IPS-15b (cell line): ENCODE results near the gene RITA1.

ENCODE experiments used
- H3K27me3 ChIP-seq: one replicate; pipeline ENCODE4 v1.6.1; 2013; ENCODE audit warnings: low read length; ENCODE audit not compliant: control insufficient read depth, insufficient read depth
- H3K36me3 ChIP-seq: one replicate; pipeline ENCODE4 v1.6.1; 2013; ENCODE audit warnings: low read length; ENCODE audit not compliant: control insufficient read depth, insufficient read depth
- H3K4me1 ChIP-seq: one replicate; pipeline ENCODE4 v1.6.1; 2013; ENCODE audit warnings: mild to moderate bottlenecking, low read length; ENCODE audit not compliant: control insufficient read depth, insufficient read depth
- H3K4me3 ChIP-seq: one replicate; pipeline ENCODE4 v1.5.1; 2013; ENCODE audit warnings: low read depth, low read length
- H3K9ac ChIP-seq: one replicate; pipeline ENCODE4 v1.6.1; 2013; ENCODE audit warnings: low read depth, mild to moderate bottlenecking, low read length
- H3K9me3 ChIP-seq: one replicate; pipeline ENCODE4 v1.6.1; 2013; ENCODE audit warnings: mild to moderate bottlenecking, low read length; ENCODE audit not compliant: control insufficient read depth, insufficient read depth

Gene RITA1

DNA sequence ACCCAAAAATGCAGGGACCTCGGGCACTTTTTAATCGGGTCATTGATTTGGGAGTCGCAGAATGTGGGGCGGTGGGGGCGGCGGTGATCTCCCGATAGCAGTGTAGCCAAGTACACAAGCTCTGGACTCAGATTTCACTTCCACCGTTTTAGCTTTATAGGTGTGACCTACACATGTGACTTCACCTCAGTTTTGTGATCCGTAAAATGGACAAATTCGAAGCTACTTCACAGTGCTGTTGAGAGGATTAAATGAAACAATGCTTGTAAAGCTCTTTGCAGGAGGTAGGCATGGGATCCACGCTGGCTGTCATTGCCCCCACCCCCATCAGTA is 478 bp downstream of the RITA1 start:
- H3K9ac ChIP-seq: peak overlapping the region; percentile 89
- H3K4me1 ChIP-seq: no peaks in the 10 kb centered on the region
- no peaks in the 10 kb centered on the region for H3K9me3 ChIP-seq
- H3K36me3 ChIP-seq: peaks cover 11% of the 10 kb centered on the region
- H3K4me3 ChIP-seq: peak overlapping the region; percentile 85
- no peaks in the 10 kb centered on the region for H3K27me3 ChIP-seq

DNA sequence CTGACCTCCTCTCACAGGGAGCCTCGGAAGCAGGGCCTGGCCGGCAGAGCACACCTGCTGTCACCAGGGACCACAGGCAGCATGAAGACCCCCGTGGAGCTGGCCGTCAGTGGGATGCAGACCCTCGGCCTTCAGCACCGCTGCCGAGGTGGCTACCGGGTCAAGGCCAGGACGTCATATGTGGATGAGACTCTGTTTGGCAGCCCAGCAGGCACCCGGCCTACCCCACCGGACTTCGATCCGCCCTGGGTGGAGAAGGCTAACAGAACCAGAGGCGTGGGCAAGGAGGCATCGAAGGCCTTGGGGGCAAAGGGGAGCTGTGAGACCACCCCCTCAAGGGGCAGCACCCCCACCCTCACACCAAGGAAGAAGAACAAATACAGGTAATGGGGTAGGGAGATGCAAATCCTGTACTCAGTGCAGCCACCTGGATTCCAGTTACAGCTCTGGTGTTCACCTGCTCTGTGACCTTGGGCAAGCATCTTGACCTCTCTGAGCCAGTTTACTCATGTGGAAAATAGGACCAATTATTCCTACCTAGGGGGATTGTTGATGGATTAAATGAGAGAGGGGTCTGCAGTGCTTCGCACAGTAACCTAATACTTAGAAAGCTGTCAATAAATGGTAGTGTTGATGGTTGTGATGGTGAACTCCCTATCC is 1.3 kb downstream of the RITA1 start:
- H3K9ac ChIP-seq: no peak overlapping the region
- no peaks in the 10 kb centered on the region for H3K9me3 ChIP-seq
- H3K27me3 ChIP-seq: no peaks in the 10 kb centered on the region
- H3K4me1 ChIP-seq: no peaks in the 10 kb centered on the region
- peaks cover 15% of the 10 kb centered on the region for H3K36me3 ChIP-seq
- H3K4me3 ChIP-seq: peak overlapping the region; percentile 85

DNA sequence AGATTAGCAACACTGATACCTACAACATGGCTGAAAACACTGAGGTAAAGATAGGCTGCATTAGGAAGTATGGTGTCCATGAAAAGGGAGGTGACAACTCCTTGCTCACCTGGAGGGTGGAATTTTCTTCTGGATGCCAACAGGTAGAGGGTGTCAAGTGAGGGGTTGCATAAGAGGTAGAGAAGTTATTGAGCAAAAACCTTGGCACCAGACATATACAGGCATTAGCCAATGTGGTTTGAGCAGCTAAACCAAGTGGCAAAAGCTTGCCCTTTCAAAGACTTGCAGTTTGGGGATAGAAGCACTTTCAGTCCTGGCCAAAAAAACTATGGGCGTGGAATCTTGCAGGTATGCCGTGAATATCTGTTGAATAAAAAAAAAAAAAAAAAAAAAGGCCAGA is 3.8 kb downstream of the RITA1 start:
- no peak overlapping the region for H3K4me3 ChIP-seq
- no peaks in the 10 kb centered on the region for H3K27me3 ChIP-seq
- no peaks in the 10 kb centered on the region for H3K9me3 ChIP-seq
- H3K4me1 ChIP-seq: no peaks in the 10 kb centered on the region
- H3K36me3 ChIP-seq: peaks cover 11% of the 10 kb centered on the region
- H3K9ac ChIP-seq: no peak overlapping the region

DNA sequence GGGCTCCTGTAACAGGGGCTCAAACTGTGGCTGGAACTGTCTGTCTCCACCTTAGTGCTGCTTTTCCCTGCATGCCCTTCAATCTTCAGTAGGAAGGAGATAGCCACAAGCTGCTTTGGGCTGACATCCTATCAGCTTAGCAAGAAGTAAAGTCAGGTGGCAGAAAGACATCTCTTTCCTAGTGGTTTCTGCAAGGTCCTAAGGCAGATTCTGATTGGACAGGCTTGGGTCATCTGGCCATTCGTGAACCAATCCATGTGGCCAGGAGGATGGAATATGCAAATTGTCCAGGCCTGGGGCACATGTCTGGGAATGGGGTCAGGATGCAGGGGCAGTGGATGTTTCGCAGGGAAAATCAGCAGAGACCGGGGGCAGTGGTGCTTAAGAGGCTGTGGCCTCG is 5.2 kb downstream of the RITA1 start:
- no peaks in the 10 kb centered on the region for H3K4me1 ChIP-seq
- peaks cover 11% of the 10 kb centered on the region for H3K36me3 ChIP-seq
- no peaks in the 10 kb centered on the region for H3K27me3 ChIP-seq
- H3K4me3 ChIP-seq: no peak overlapping the region
- H3K9ac ChIP-seq: no peak overlapping the region
- no peaks in the 10 kb centered on the region for H3K9me3 ChIP-seq

DNA sequence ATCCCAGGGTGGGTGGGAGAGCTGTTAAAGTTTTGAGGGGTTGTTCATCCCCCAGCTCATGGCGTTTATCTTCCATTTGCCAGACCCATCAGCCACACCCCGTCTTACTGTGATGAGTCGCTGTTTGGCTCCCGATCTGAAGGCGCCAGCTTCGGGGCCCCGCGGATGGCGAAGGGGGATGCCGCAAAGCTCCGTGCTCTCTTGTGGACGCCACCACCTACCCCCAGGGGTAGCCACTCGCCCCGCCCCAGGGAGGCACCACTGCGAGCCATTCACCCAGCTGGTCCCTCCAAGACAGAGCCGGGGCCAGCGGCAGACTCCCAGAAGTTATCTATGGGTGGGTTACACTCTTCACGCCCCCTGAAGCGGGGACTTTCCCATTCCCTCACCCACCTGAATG is 5.7 kb downstream of the RITA1 start:
- Histone ChIP-seq H3K27me3 (no peaks in the 10 kb centered on the region), H3K9me3 (no peaks in the 10 kb centered on the region), H3K36me3 (peaks cover 11% of the 10 kb centered on the region), H3K9ac (no peak overlapping the region), H3K4me3 (no peak overlapping the region), H3K4me1 (no peaks in the 10 kb centered on the region)

DNA sequence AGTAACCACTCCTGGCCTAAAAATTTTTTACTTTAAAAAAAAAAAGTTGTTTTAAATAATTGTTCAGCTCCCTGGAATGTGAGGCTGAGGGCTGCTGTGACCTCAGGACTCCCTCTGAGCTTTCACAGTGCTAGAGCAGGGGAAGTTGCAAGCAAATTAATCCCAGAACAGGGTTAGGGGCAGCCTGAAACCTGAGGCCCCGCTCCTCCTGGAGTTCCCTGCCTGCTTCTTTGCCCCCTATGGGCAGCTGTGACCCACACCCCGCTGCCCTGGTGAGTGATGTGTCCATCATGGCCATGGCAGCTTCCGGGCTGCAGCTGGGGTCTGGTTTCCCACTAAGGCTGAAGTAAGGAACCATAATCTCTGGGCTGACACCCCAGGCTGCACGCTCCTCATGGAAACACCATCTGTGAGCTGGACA is 9.5 kb downstream of the RITA1 start:
- Histone ChIP-seq H3K9me3 (no peaks in the 10 kb centered on the region), H3K27me3 (no peaks in the 10 kb centered on the region), H3K9ac (no peak overlapping the region), H3K36me3 (peaks cover 7% of the 10 kb centered on the region), H3K4me1 (no peaks in the 10 kb centered on the region), H3K4me3 (no peak overlapping the region)

DNA sequence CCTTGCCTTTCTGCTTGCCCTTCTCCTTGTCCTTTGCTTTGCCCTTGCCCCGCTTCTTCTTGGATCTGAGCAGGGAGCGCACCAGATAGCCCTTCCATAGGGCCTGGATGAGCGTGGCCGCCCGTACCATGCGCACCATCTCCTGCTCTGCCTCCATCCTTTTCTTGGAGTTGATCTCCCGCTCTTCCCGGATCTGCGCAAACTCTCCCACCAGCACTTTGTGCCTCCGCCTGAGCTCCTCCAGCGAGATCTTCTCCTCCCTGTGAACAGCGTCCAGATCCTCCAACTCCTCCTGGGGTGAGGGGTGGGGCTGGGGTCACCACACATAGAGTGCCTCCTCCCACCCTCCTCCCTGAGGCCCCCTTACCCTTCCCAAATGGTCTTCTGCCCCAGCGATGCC is 10.1 kb downstream of the RITA1 start:
- Histone ChIP-seq H3K4me3 (no peak overlapping the region), H3K9ac (no peak overlapping the region), H3K36me3 (peaks cover 4% of the 10 kb centered on the region), H3K4me1 (no peaks in the 10 kb centered on the region), H3K9me3 (no peaks in the 10 kb centered on the region), H3K27me3 (no peaks in the 10 kb centered on the region)

DNA sequence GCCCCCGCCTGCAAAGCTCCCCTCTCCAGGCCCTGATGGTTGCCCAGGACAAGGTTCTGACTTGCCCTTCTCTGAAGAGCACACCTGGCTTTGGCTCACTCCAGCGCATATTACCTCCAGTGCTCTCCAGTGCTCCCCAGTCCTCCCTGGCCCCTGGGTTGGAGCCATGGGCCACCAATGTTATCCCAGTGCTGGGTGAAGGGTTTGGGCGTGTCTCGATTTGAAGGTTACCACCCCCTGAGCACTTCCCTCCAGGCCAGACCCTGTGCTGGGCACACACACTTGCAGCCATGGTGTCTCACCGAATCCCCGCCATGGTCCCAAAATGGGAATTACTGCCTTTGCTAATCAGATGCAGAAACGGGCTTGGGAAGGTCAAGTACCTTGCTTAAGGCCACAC is 11.1 kb downstream of the RITA1 start:
- H3K27me3 ChIP-seq: no peaks in the 10 kb centered on the region
- no peaks in the 10 kb centered on the region for H3K9me3 ChIP-seq
- H3K36me3 ChIP-seq: peaks cover 2% of the 10 kb centered on the region
- no peaks in the 10 kb centered on the region for H3K4me1 ChIP-seq
- no peak overlapping the region for H3K4me3 ChIP-seq
- H3K9ac ChIP-seq: no peak overlapping the region

DNA sequence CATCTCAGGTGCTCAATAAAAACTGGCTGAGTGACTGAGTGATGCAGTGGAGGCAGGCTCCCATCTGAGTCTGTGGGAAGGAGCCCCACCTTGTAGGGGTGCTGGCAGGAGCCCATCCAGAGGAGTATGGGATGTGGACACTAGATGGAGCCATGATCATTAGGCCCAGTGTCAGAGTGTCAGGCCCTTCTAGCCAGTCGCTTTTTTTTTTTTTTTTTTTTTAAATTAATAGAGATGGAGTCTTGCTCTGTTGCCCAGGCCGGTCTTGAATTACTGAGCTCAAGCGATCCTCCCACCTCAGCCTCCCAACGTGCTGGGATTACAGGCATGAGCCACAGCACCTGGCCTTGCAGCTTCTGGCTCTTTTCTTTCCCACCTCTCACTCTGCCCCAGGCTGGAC is 11.5 kb downstream of the RITA1 start:
- no peaks in the 10 kb centered on the region for H3K27me3 ChIP-seq
- H3K4me1 ChIP-seq: no peaks in the 10 kb centered on the region
- no peaks in the 10 kb centered on the region for H3K9me3 ChIP-seq
- H3K9ac ChIP-seq: no peak overlapping the region
- H3K4me3 ChIP-seq: no peak overlapping the region
- no peaks in the 10 kb centered on the region for H3K36me3 ChIP-seq

DNA sequence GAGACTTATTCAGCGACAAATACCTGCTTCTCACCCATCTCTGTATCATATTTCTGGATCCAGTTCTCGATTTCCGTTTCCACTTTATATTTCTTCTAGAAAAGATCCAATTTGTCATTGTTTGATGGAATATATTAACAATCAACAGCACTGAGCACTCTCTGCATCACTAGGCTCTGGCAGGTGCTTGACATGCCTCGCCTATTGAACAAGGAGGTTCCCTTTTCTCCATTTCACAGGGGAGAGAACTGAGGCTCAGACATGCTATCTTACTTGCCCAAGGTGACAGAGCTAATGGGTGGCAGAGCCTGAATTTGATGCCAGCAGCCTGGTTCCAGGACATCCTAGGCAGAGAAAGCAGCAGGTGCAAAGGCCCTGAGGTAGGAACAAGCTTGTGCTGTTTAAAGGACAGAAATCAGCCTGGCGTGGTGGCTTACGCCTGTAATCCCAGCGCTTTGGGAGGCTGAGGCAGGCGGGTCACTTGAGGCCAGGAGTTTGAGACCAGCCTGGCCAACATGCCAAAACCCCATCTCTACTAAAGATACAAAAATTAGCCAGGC is 12.1 kb downstream of the RITA1 start:
- H3K36me3 ChIP-seq: no peaks in the 10 kb centered on the region
- no peaks in the 10 kb centered on the region for H3K9me3 ChIP-seq
- no peaks in the 10 kb centered on the region for H3K27me3 ChIP-seq
- no peak overlapping the region for H3K9ac ChIP-seq
- no peak overlapping the region for H3K4me3 ChIP-seq
- H3K4me1 ChIP-seq: no peaks in the 10 kb centered on the region

DNA sequence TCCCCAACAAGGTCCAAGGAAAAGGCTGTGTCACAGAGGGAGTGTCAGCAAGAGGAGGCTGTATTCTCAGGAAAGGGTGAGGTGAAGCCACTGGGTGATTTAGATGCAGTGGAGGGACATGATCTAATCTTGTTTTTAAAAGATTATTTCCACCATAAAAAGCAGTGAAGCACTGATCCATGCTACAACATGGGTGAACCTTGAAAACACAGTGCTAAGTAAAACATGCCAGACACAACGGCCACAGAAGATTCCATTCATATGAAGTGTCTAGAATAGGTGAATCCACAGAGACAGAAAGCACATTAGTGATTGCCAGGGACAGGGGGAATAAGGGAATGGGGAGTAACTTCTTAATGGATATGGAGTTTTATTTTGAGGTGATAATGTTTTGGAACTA is 12.8 kb downstream of the RITA1 start:
- no peaks in the 10 kb centered on the region for H3K4me1 ChIP-seq
- H3K9me3 ChIP-seq: no peaks in the 10 kb centered on the region
- H3K36me3 ChIP-seq: no peaks in the 10 kb centered on the region
- no peak overlapping the region for H3K9ac ChIP-seq
- H3K27me3 ChIP-seq: no peaks in the 10 kb centered on the region
- H3K4me3 ChIP-seq: no peak overlapping the region

DNA sequence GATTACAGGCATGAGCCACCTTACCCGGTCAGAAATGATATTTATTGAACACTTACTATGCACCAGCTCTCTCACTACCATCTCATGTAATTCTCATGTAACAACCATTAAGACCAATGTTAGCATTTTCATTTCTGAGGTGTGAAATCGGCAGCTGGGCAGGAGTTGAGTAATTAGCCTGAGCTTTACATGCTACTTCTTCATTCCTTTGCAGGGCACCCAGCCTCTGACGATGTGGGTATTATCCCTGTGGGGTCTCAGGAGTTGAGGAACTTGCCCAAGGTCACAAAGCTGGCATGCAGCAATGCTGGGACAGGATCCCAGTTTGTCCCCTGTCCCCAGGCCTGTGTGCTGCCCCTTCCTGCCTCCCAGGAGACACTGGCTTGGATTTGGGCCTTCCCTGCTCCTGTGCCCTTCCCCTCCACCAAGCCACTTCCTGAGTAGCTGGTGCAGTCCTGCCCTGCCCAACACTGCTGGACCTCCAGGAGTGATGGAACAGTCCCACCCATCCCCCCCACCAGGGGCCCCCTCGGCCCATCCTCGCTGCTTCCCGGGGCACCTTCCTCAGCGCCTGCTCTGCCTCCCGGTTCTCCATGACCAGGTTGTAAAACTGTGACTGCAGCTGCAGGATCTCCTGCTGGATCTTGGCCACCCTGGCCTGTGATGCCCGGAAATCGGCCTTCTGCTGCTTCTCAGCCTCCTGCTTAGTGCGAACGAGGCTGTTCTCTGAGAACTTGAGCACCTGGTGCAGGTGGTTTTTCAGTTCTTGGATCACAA is 14.7 kb downstream of the RITA1 start:
- Histone ChIP-seq H3K9me3 (no peaks in the 10 kb centered on the region), H3K9ac (no peak overlapping the region), H3K36me3 (no peaks in the 10 kb centered on the region), H3K4me1 (no peaks in the 10 kb centered on the region), H3K27me3 (no peaks in the 10 kb centered on the region), H3K4me3 (no peak overlapping the region)
